Lower leg skin (tissue), 3 donors: ENCODE measurements around the gene LMTK3.

ENCODE experiments used
- CTCF ChIP-seq, 3 donors: fragments of 450-650 bp; IDR thresholded peaks; one replicate each; pipeline ENCODE4 v1.5.1; 2016; ENCODE audit warnings: antibody characterized with exemption in 3 of 3, mild to moderate bottlenecking in 3 of 3, moderate library complexity in 2 of 3
- POLR2A ChIP-seq, 2 donors: fragments of 450-650 bp; IDR thresholded peaks; one replicate each; pipeline ENCODE4 v1.6.1; 2016 to 2017; ENCODE audit warnings: antibody characterized with exemption in 2 of 2, mild to moderate bottlenecking in 1 of 2, moderate library complexity in 1 of 2

- TF ChIP-seq POLR2A (IDR thresholded peaks at IDR 0.05) (no peak), CTCF (IDR thresholded peaks at IDR 0.05) (no peak)
Measured at GRCh38 chr19:48549380-48549779, 37.7 kb upstream of the LMTK3 start.
